Measurements from ENCODE around the gene SPINK2. TPM values are rescaled to one million over a fixed set of nuclear protein-coding genes. Genes with fewer than 3 reads are reported as not detected.

The SPINK2 gene
- total RNA-seq, 4 donors from 2014 or later, result 0.76 to 1.5 (median 1.1) TPM; not detected in 1

GRCh38 chr4:56799161-56799759 lies 22.2 kb downstream of the SPINK2 start:
- DNase-seq, result no peak
- Histone ChIP-seq H3K27ac (peak overlapping the region; percentile 63 to 84 (median 74)), H3K27me3 (no peaks in the 10 kb centered on the region), H3K4me3 (peak overlapping the region; percentile 46 to 67 (median 64)), H3K9me3 (no peaks in the 10 kb centered on the region), H3K4me1 (peaks cover 0 to 16% (median 3%) of the 10 kb centered on the region in 3 donors), H3K36me3 (no peaks in the 10 kb centered on the region)
- intact Hi-C loops (cut with DNase I), result loop anchor here (10.0 kb wide), 1 partner anchor 224 kb away; no protein-coding TSS in a partner anchor
- WGBS, 2 donors, result 72 to 74% methylated on average over 11 of the region's 11 CpGs
- TF ChIP-seq CTCF (IDR thresholded peaks at IDR 0.05), result no peak
- TF ChIP-seq POLR2A (IDR thresholded peaks at IDR 0.05), result no peak

- WGBS, 2 donors, result 85 to 92% methylated on average over 3 of the region's 3 CpGs
- TF ChIP-seq POLR2A (IDR thresholded peaks at IDR 0.05), result no peak
- no peak for TF ChIP-seq CTCF (IDR thresholded peaks at IDR 0.05)
- Histone ChIP-seq H3K9me3 (no peaks in the 10 kb centered on the region), H3K36me3 (no peaks in the 10 kb centered on the region), H3K4me1 (peaks cover 0 to 16% (median 3%) of the 10 kb centered on the region in 3 donors), H3K27ac (no peak overlapping the region), H3K4me3 (no peak overlapping the region), H3K27me3 (no peaks in the 10 kb centered on the region)
- intact Hi-C loops (cut with DNase I), result loop anchor here (10.0 kb wide), 1 partner anchor 221 kb away; no protein-coding TSS in a partner anchor
- DNase-seq, result no peak
Observed at GRCh38 chr4:56796211-56796610, 25.3 kb downstream of the SPINK2 start.

GRCh38 chr4:56791316-56791715 lies 30.2 kb downstream of the SPINK2 start:
- TF ChIP-seq CTCF (IDR thresholded peaks at IDR 0.05) (no peak), POLR2A (IDR thresholded peaks at IDR 0.05) (no peak)
- Histone ChIP-seq H3K4me3 (no peak overlapping the region), H3K27me3 (no peaks in the 10 kb centered on the region), H3K36me3 (no peaks in the 10 kb centered on the region), H3K4me1 (peaks cover 0 to 11% (median 5%) of the 10 kb centered on the region in 3 donors), H3K9me3 (no peaks in the 10 kb centered on the region), H3K27ac (peak overlapping the region in 1 of 4 donors; percentile 1)
- WGBS, 2 donors, result 78 to 85% methylated on average over 4 of the region's 4 CpGs
- intact Hi-C loops (cut with DNase I), result loop anchor here (10.0 kb wide), 1 partner anchor 217 kb away; no protein-coding TSS in a partner anchor
- no peak for DNase-seq

- Histone ChIP-seq H3K9me3 (no peaks in the 10 kb centered on the region), H3K27ac (peak overlapping the region in 1 of 4 donors; percentile 1), H3K27me3 (no peaks in the 10 kb centered on the region), H3K4me1 (peaks cover 0 to 11% (median 5%) of the 10 kb centered on the region in 3 donors), H3K36me3 (no peaks in the 10 kb centered on the region), H3K4me3 (no peak overlapping the region)
- no peak for TF ChIP-seq CTCF (IDR thresholded peaks at IDR 0.05)
- TF ChIP-seq POLR2A (IDR thresholded peaks at IDR 0.05), result no peak
- WGBS, 2 donors, result 19 to 29% methylated on average over 1 of the region's 1 CpG
- intact Hi-C loops (cut with DNase I), result loop anchor here (10.0 kb wide), 1 partner anchor 216 kb away; no protein-coding TSS in a partner anchor
- no peak for DNase-seq
Observed at GRCh38 chr4:56790691-56791091, 30.8 kb downstream of the SPINK2 start.

GRCh38 chr4:56788081-56788480 lies 33.4 kb downstream of the SPINK2 start:
- Histone ChIP-seq H3K27ac (peak overlapping the region in 1 of 4 donors; percentile 57), H3K36me3 (no peaks in the 10 kb centered on the region), H3K4me1 (peaks cover 0 to 11% (median 5%) of the 10 kb centered on the region in 3 donors), H3K27me3 (no peaks in the 10 kb centered on the region), H3K9me3 (no peaks in the 10 kb centered on the region), H3K4me3 (no peak overlapping the region)
- TF ChIP-seq POLR2A (IDR thresholded peaks at IDR 0.05) (no peak), CTCF (IDR thresholded peaks at IDR 0.05) (no peak)
- no peak for DNase-seq
- 83 to 89% methylated on average over 7 of the region's 7 CpGs for WGBS, 2 donors
- intact Hi-C loops (cut with DNase I), result no loop called here

All from esophagus squamous epithelium (tissue), 5 donors.